Head of caudate nucleus (tissue), 42 donors: ENCODE results near the gene WWOX.
"Not testable (repeated sequence)": the region's sequence is repeated elsewhere in the genome, so short reads cannot be mapped to it uniquely, and the experiment has no call there.

ENCODE experiments used
- DNase-seq, 42 donors: peaks; one replicate each; pipeline versions ENCODE4 v3.0.0 to v3.0.0-alpha.2; 2020 to 2021; ENCODE audit warnings: mixed read lengths in 7 of 42
- intact Hi-C: fragments of 100-400 bp; cut with DNase I; formaldehyde crosslinking; loops from one replicate; pipeline ENCODE4 v1.15.0; 2022

Gene WWOX

DNA sequence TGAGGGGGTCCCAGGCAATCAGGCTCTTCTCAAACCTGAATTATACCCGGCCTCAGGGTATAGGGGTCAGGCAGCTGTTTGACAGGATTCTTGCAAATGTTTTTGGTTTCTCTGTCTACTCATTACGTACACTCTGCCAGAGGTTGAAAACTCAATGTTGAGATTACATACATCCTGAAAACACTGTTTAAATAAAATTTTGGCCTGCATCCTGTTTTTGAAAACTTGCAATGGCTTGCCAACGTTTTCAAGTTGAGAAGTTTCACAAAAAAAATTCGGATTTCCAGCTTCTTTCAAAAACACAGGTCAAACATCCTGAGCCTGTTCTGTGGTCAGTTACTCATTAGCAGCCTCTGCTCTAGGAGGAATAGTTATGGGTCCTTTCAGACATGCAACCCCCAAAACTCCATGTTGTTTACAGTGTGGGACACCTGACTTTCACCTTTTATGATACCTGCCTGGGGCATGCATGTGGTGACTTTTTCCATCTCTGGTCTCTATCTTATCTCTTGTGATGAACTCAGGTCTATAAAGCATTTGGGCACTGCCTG, 577.8 kb downstream of the WWOX start:
- no peak for DNase-seq
- intact Hi-C loops: no loop called here

DNA sequence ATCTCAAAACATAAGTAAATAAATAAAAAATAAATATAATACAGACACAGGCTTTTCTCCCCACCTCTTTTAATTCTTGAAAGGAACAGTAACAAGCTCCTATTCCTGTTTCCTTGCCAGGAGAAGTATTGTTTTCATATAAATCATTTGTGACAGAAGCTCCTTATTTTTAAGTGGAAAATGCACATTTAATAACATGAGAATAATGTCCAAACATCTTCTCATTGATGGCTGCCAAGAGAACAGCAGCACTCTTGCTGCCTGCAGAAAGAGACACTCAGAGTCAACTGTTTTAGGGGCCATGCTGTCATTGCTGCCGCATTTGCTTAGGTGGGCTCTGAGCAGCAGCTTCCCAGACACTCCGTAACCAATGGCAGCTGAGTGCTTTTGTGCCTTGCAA, 580.1 kb downstream of the WWOX start:
- no peak for DNase-seq
- intact Hi-C loops: no loop called here

DNA sequence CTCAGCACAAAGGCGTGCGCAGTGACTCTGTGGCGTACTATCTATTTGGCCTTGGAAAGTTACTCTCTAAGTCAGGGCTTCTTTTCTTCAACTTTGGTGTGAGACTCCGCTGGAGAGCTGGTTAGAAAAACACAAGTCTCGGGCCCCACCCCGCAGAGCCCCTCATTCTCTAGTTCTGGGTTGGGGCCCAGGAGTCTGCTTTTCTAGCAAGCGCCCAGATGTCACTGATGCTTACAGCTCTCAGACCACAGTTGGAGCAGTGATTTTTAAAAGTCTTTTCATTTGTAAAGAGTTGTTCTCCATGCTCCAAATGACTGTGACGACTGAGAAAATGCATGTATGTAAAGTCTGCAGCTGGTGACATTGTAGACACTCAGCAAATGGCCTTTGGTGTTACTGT, 582.3 kb downstream of the WWOX start:
- DNase-seq: no peak
- intact Hi-C loops: no loop called here

DNA sequence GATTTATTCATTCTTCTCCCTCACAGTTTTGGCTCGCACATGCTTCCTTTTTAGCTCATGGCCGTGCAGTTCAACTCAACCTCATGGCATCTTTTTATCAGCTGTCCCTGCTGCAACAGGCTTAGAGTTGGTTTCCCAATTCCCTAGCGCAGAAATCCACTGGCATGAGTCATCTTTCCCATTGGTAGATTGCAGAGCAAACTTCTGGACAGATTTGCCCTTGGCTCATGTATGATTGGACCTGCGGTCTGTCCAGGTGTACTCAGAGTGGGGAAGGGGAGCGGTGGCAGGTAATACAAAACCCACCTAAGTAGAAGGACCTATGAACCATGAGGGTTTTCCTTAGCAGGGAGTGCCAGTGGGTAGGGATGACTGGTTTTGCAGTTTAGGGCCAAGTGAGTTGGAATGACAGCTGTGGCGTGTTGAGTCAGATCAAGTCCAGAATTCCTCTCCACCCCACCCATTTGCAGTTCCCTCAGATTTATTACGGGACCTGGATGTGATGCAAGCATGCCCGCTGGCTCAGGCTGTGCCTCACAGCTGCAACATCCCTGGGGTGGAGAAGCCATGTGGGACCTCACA, 584.7 kb downstream of the WWOX start:
- intact Hi-C loops: no loop called here

DNA sequence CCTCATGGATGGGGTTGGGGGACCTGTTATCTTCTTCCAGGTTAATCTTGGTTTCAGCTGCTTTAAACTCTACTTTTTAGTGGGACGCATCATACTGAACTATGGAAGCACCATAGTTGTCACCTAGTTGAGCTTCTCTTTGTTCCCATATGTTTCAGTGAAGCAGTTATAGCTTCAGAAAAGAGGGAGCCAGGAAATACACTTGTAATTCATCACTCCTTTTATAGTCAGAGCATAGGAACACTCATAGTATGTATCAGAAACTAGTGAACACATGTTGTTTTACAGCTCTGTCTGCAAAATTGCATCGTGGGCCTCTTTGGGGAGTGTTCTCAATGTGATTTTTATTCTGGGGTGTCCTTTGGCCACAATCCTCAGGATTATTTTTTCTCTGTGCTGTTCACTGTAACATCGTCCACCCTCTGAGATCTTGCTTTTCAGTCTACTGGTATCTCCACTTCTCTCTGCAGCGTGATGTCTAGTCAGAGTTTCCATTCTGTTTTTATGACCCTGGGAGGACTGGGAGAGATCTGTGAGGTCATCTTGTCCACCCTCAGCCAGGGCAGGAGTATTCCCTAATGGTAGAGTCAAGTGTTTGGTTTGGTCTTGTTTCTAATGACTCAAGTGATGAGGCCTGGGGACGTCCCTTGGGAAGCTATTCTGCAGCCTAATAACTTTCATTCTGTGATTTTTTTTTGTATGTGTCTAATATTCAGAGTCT, 585.4 kb downstream of the WWOX start:
- intact Hi-C loops: no loop called here
- no peak for DNase-seq

More for the DNA sequence above, 584.7 kb downstream of the WWOX start:
- DNase-seq: no peak

DNA sequence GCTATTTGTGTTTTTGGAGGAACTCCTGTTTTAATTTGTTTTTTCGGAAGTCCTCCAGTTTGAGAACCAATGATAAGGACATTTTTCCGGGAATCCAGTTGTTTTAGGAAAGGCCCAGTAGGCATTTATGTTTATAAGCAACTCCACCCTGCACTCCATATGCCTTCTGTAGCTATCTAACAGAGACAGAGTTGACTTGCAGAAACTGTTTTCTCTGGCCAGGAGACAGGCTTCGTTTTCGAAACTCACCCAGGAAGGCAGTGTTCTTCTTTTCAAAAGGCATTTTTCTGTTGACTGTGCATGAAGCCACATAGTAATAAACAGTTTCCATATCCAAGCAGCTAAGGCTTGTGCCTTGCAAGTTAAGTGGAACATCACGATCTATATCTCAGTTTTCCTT, 587.1 kb downstream of the WWOX start:
- intact Hi-C loops: no loop called here

DNA sequence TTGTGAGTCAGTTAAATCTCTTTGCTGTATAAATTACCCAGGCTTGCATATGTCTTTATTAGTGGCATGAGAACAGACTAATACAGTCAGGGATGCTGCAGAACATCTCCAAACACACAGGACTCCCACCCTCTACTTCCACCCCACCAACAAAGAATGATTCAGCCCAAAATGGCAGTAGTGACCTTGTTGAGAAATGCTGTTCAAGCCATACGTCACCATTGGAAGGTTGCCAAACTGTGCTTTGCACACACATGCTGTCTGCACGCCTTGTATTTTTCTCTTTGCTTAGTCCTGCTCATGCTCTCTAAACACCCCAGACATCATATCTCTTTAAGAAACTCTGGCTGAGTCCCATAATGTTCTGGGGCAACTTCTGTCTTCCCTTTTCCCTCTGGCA, 589.6 kb downstream of the WWOX start:
- intact Hi-C loops: no loop called here
- DNase-seq: no peak

More for the DNA sequence above, 587.1 kb downstream of the WWOX start:
- no peak for DNase-seq

DNA sequence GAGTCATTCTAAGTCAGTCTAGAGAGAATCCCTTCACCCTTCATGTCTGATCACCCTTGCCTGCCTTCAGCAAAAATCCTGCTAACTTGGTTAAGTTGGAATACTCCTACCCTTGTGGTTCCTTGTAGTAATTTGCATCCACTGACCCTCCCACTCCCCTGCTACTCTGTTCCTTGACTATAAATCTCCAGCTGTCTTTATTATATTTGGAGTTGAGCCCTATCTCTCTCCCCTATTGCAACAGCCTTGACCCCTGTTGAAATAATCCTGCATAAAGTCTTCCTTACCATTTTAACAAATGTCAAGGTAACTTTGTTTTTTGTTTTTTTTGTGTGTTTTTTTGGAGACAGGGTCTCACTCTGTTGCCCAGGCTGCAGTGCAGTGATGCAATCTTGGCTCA, 590.1 kb downstream of the WWOX start:
- DNase-seq: no peak
- intact Hi-C loops: no loop called here

DNA sequence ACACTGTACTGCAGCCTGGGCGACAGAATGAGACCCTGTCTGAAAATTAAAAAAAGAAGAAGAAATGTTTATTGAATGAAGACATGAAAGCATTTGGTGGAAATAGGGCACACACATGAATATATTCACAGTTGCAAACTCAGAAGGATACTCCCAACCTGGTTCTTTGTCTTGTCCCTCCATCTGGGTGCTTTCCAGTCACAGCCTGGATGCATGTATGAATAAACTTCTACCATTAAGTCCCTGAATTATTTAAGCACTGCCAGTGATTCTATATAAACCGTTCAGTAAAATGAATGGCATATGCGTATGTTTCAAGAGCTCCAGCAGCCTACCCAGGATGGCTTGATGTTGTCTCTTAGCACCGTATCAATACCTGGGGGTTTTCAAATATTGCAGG, 591.1 kb downstream of the WWOX start:
- intact Hi-C loops: no loop called here
- DNase-seq: no peak

DNA sequence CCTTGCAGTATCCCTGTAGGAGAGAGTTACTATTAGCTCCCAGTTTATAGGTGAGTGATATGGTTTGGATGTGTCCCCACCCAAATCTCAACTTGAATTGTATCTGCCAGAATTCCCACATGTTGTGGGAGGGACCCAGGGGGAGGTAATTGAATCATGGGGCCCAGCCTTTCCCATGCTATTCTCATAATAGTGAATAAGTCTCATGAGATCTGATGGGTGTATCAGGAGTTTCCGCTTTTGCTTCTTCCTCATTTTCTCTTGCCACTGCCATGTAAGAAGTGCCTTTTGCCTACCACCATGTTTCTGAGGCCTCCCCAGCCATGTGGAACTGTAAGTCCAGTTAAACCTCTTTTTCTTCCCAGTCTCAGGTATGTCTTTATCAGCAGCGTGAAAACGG, 592.3 kb downstream of the WWOX start:
- DNase-seq, intact Hi-C loops: not testable (repeated sequence)

DNA sequence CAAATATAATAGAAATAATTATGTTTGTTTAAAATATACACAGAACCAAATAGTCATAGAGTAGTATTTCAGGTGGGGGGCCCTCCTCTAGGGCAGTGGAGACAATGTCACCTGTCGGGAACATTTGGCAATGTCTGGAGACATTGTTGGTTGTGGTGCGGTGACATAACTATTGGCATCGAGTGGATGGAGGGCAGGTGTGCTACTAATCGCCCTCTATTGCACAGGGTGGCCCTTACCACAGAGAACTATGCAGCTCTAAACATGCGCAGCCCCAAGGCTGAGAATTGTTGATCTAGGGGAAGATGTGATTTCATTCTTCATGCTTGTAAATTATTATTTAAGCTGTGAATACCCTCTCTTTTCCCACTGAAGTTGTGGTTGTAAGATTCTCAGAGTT, 594.0 kb downstream of the WWOX start:
- intact Hi-C loops: no loop called here

DNA sequence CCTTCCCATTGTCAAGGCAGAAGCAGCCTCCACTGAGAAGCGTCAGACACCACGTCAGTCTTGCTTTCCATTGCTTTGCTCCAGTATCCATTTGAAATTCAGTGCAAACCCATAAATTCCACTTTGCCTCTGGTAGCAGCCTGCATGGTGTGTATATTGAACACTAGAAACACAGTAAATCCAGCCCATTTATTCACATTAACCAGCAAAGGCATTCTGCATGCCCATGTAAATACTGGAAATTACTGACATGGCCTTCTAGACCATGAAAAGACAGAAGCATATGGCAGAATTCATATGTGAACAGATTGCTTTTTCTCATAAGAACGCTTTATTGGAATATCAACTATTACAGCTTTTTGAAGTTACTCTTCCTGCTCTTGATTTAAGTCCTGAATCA, 595.0 kb downstream of the WWOX start:
- intact Hi-C loops: no loop called here
- DNase-seq: no peak

More for the DNA sequence above, 594.0 kb downstream of the WWOX start:
- no peak for DNase-seq

DNA sequence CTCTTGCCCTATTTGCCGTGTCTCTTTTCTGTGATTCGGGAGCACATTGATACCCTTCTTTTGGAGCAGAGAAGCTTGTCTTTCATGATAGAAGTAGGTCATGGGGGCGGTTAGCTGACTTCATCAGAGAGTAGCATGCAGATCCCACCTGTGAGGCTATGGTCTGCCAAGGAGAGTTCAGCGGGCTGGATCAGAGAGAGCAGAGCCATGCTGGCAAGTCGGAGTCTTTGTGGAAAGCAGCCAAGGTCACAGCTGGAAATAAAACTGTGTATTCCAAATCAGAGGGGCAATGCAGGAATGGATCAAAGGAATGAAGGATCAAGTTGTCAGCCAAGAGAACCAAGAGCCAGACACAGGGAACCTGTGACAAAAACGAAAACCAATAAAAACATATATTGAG, 595.9 kb downstream of the WWOX start:
- DNase-seq: peak in 9 of 42 donors; percentile 2 to 48 (median 21)
- intact Hi-C loops: no loop called here

DNA sequence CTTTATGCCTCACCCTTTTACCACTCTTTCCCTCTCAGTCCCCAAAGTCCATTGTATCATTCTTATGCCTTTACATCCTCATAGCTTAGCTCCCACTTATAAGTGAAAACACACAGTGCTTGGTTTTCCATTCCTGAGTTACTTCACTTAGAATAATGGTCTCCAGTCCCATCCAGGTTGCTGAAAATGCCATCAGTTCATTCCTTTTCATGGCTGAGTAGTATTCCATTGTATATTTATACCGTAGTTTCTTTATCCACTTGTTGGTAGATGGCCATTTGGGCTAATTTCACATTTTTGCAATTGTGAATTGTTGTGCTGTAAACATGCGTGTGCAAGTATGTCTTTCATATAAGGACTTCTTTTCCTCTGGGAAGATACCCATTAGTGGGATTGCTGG, 597.3 kb downstream of the WWOX start:
- intact Hi-C loops: no loop called here

DNA sequence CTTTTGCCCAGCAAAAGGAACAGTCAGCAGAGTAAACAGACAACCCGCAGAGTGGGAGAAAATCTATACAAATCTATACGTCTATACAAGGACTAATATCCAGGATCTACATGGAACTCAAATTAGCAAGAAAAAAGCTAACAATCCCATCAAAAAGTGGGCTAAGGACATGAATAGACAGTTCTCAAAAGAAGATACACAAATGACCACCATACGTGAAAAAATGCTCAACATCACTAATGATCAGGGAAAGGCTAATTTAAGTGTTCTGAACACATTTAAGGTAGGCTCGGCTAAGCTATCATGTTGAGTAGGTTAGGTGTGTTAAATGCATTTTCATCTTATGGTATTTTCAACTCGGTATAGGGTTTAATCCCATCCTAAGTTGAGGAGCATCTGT, 598.0 kb downstream of the WWOX start:
- intact Hi-C loops: no loop called here
- DNase-seq: no peak

More for the DNA sequence above, 597.3 kb downstream of the WWOX start:
- DNase-seq: no peak

DNA sequence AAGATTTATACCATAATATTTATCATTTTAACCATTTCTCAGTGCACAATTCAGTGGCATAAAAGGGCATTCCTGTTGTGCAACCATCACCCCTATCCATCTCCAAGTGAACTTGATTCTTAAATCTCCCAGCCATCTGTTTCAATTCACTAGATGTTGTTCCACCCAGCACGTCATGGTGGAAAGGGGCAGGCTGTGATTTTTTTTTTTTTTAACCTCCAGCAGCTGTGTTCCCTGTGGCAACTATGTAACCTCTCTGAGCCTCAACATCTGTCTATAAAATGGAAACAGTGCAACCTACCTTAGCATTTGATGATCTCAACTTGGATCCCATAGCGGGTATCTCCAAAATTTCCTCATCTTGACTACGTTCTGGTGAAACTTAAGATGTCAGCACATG, 604.5 kb downstream of the WWOX start:
- intact Hi-C loops: no loop called here
- DNase-seq: no peak

DNA sequence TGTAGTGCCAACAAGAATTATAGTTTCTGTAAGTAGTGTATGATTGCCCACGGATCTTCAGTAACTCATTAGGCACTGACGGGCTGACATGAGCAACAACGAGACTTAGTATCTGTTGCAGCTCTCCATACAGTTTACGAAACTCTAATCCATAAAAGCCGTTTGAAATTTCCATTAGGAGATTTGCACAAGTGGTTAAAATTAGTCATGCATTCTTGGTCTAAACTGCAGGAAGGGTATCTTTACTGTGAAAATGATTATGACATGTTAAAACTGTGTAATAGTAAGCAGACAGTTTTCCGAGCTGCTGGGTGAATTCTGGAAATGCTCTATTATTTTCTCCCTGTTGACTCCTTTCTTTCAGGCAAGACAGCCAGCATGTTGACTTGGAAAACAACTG, 605.0 kb downstream of the WWOX start:
- intact Hi-C loops: no loop called here
- no peak for DNase-seq

DNA sequence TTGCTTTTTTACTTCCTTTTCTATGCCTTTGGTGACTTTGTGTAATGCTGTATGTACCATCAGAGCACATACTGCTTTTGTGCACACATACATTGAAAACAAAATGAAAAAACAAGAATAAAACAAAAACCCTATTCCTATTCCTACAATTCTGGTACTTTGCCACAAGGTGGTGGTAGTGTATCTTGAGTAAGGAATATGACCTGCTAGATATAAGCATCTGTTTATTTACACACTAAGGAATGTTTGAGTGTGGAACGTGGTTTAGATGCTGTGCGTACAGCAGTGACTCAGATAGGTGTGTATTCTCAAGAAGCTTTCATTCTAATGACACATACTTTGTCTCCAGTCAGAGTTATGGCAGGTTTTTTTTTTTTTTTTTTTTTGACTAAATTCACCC, 606.2 kb downstream of the WWOX start:
- intact Hi-C loops: no loop called here
- DNase-seq: no peak

DNA sequence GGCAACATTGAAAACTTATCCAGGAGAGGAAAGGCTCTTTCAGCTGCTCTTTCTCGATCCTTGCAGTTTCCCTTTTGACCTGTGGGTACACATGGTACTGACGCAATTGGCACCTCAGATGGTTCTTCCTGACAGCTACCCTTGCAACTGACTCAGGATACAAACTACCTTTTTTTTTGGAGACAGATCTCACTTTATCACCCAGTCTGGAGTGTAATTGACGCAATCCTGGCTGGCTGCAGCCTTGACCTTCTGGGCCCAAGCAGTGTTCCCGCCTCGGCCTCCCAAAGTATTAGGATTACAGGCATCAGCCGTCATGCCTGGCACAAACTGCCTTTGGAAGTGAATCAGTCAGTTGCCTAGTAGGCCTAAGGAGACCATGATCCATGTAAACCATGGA, 607.2 kb downstream of the WWOX start:
- intact Hi-C loops: no loop called here
- no peak for DNase-seq

DNA sequence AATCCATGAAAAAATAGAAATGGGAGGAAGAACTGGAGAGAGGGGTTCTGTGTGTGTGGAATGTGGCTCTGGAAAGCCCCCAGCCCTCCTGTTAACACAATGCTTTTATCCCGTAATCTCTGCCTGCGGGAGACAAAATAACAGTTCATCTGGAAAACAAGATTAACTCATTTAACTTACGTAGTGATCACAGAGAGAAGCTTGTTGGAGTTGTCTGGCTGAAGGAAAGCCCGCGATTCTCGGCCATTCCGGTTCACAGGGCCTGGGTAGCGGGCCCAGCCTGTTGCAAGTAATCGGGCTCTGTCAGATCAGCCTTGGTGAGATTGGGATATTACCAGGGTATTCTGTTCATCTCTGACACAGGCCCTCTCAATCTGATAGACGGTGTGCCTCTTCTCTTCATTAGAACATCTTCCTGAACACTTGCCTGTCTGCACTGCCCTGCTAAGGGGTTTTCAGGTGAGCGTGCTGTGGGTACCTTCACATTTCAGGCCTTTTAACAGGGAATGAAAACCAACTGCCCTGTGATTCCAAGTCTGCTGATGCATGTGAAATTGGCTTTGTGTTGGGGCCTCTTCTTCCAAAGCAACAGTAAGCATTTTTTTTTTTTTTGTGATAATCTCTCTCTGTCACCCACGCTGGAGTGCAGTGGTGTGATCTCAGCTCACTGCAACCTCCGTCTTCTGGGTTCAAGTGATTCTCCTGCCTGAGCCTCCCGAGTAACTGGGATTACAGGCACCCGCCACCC, 609.9 kb downstream of the WWOX start:
- no peak for DNase-seq
- intact Hi-C loops: no loop called here
